K562 (cell line): Measurements from ENCODE around the gene NLRP6. TPM values are rescaled to one million over a fixed set of nuclear protein-coding genes. Genes with fewer than 3 reads are reported as not detected.
A peak's percentile ranks its signal among the peaks of the same experiment; 100 is the strongest.

Experiments
- ATAC-seq: fragments of 200-7000 bp; cut with Tn5 transposase; 3 replicates; pipeline ENCODE4 v1.9.1; 2020; ENCODE audit warnings: moderate library complexity
- BruUV-seq: library from RNA; stranded (reverse); fragments of 400-500 nt; replicated peaks from 2 replicates; lab custom pipeline; 2021; lab: Mats Ljungman, UMichigan
- CTCF ChIA-PET: fragments of 300-600 bp; formaldehyde crosslinking; extraction: SDS; loops from one replicate; lab custom pipeline; 2021; ENCODE audit warnings: low intra/inter-chr PET ratio; lab: Yijun Ruan, JAX
- POLR2A ChIA-PET: fragments of 300-600, 350-650 bp; sonication (Branson Sonifier 250); formaldehyde crosslinking; extraction: SDS; loops from one replicate; lab custom pipeline; 2021; ENCODE audit warnings: antibody characterized with exemption, inconsistent platforms; lab: Yijun Ruan, JAX
- DNase-seq, 4 experiments: peaks; one replicate each; pipeline versions ENCODE4 v3.0.0 to v3.0.0-alpha.2; 2011 to 2018; ENCODE audit warnings: low spot score in 3 of 4, mixed read lengths in 3 of 4; ENCODE audit errors: extremely low read depth in 1 of 4
- FAIRE-seq: peaks from 2 replicates; lab custom pipeline; 2011; peaks lifted over from hg19 to GRCh38; lab: Jason Lieb, UNC
- H2AFZ ChIP-seq: 2 replicates; pipeline ENCODE4 v1.6.0; 2011; ENCODE audit warnings: low read depth, low read length, control low read depth, inconsistent platforms
- H3K27ac ChIP-seq: fragments of 200-600 bp; 3 replicates; pipeline ENCODE4 v1.8.0; 2011; ENCODE audit warnings: low read depth, mild to moderate bottlenecking, control low read depth, inconsistent platforms, low read length, moderate library complexity, mixed read lengths; ENCODE audit errors: extremely low read depth
- H3K27me3 ChIP-seq, 2 experiments: fragments of 300-600 bp in 1 of 2; 2 replicates in 1 of 2; 3 replicates in 1 of 2; pipeline versions ENCODE4 v1.6.0 to v1.8.0; 2011; ENCODE audit warnings: inconsistent platforms in 2 of 2, low read length in 2 of 2, mild to moderate bottlenecking in 1 of 2, mixed read lengths in 1 of 2, moderate library complexity in 1 of 2; ENCODE audit not compliant: control insufficient read depth in 2 of 2, insufficient read depth in 2 of 2
- H3K36me3 ChIP-seq: fragments of 300-600 bp; 3 replicates; pipeline ENCODE4 v1.8.0; 2011; ENCODE audit warnings: mild to moderate bottlenecking, low read length, inconsistent platforms; ENCODE audit not compliant: control insufficient read depth, insufficient read depth
- H3K4me1 ChIP-seq, 2 experiments: fragments of 200-600 bp in 1 of 2; replicated peaks in 1 of 2; 2 replicates in 1 of 2; 3 replicates in 1 of 2; pipeline versions ENCODE4 v1.5.1 to v1.8.0; 2011; ENCODE audit warnings: inconsistent platforms in 2 of 2, low read length in 2 of 2, mild to moderate bottlenecking in 1 of 2, mixed read lengths in 1 of 2, moderate library complexity in 1 of 2; ENCODE audit not compliant: control insufficient read depth in 2 of 2, insufficient read depth in 2 of 2
- H3K4me2 ChIP-seq: 2 replicates; pipeline ENCODE4 v1.6.1; 2011; ENCODE audit warnings: low read length, control low read depth, inconsistent platforms, mixed read lengths; ENCODE audit not compliant: insufficient read depth
- H3K4me3 ChIP-seq: fragments of 200-600 bp; sonication (generic), shearing (Covaris generic); 2 replicates; pipeline ENCODE4 v1.5.1; 2016; ENCODE audit warnings: control low read depth, inconsistent platforms
- H3K79me2 ChIP-seq: fragments of 200-600 bp; 3 replicates; pipeline ENCODE4 v1.8.0; 2011; ENCODE audit warnings: low read length, inconsistent platforms; ENCODE audit not compliant: control insufficient read depth, insufficient read depth
- H3K9ac ChIP-seq, 2 experiments: 2 replicates each; pipeline versions ENCODE4 v1.6.0 to v1.6.1; 2011; ENCODE audit warnings: low read depth in 2 of 2, low read length in 2 of 2, control low read depth in 1 of 2, inconsistent platforms in 1 of 2, mild to moderate bottlenecking in 1 of 2, mixed read lengths in 1 of 2; ENCODE audit not compliant: insufficient read depth in 1 of 2
- H3K9me1 ChIP-seq: one replicate; pipeline ENCODE4 v1.6.0; 2011; ENCODE audit warnings: inconsistent platforms, mild to moderate bottlenecking, low read length, moderate library complexity; ENCODE audit not compliant: control insufficient read depth, insufficient read depth
- H3K9me3 ChIP-seq: replicated peaks from 2 replicates; pipeline ENCODE4 v1.5.1; 2011; ENCODE audit warnings: low read depth, low read length, inconsistent platforms; ENCODE audit not compliant: control insufficient read depth, insufficient read depth
- H4K20me1 ChIP-seq: replicated peaks from 2 replicates; pipeline ENCODE4 v1.6.1; 2011; ENCODE audit warnings: low read length, inconsistent platforms, mixed read lengths; ENCODE audit not compliant: control insufficient read depth, insufficient read depth
- ARID2 ChIP-seq: fragments of 450-650 bp; IDR thresholded peaks from 2 replicates; pipeline ENCODE4 v1.6.1; 2017; ENCODE audit warnings: antibody characterized with exemption, mild to moderate bottlenecking
- CHD4 ChIP-seq: fragments of 200-600 bp; sonication (generic); IDR thresholded peaks from 3 replicates; pipeline ENCODE4 v1.6.1; 2012; ENCODE audit warnings: low read depth, mild to moderate bottlenecking, mixed read lengths, low read length, inconsistent platforms; ENCODE audit not compliant: insufficient read depth, insufficient replicate concordance, poor library complexity, severe bottlenecking
- HDAC2 ChIP-seq: fragments of 450-650 bp; IDR thresholded peaks from 2 replicates; pipeline ENCODE4 v1.6.1; 2016; ENCODE audit warnings: mild to moderate bottlenecking
- NCOR1 ChIP-seq: fragments of 450-650 bp; IDR thresholded peaks from 2 replicates; pipeline ENCODE4 v1.6.1; 2016; ENCODE audit warnings: mild to moderate bottlenecking, moderate library complexity
- NFIC ChIP-seq: fragments of 450-650 bp; IDR thresholded peaks from 2 replicates; pipeline ENCODE4 v1.6.1; 2017; ENCODE audit warnings: mild to moderate bottlenecking, inconsistent platforms
- SMAD1 ChIP-seq: fragments of 150-350 bp; IDR thresholded peaks from 2 replicates; pipeline ENCODE4 v1.6.1; 2014; ENCODE audit warnings: low read length, low read depth; ENCODE audit not compliant: partially characterized antibody
- SREBF2 ChIP-seq: sonication (generic); formaldehyde crosslinking; IDR thresholded peaks from 2 replicates; pipeline ENCODE4 v1.4.0; 2020; ENCODE audit warnings: mild to moderate bottlenecking, missing genetic modification reagents
- SUPT5H ChIP-seq: fragments of 450-650 bp; IDR thresholded peaks from 2 replicates; pipeline ENCODE4 v1.6.1; 2016
- TAF9B ChIP-seq: fragments of 450-650 bp; IDR thresholded peaks from 2 replicates; pipeline ENCODE4 v1.6.1; 2018; ENCODE audit warnings: mild to moderate bottlenecking; ENCODE audit not compliant: partially characterized antibody
- TARDBP ChIP-seq: fragments of 450-650 bp; IDR thresholded peaks from 2 replicates; pipeline ENCODE4 v1.6.1; 2016
- XRCC4 ChIP-seq: IDR thresholded peaks from one replicate; pipeline ENCODE4 v1.6.1; 2011; ENCODE audit not compliant: insufficient read depth, insufficient read length; ENCODE audit errors: extremely low read depth
- YBX1 ChIP-seq: fragments of 450-650 bp; IDR thresholded peaks from 2 replicates; pipeline ENCODE4 v1.7.1; 2016; ENCODE audit warnings: mild to moderate bottlenecking
- ZBTB7A ChIP-seq: IDR thresholded peaks from 2 replicates; pipeline ENCODE4 v1.6.1; 2011; ENCODE audit warnings: low read depth, mild to moderate bottlenecking, low read length, moderate library complexity, borderline replicate concordance; ENCODE audit not compliant: control insufficient read depth
- ZHX1 ChIP-seq: fragments of 150-350 bp; conservative IDR thresholded peaks from 2 replicates; pipeline ENCODE4 v1.6.1; 2014; ENCODE audit warnings: low read length
- ZNF121 ChIP-seq: sonication (generic); formaldehyde crosslinking; conservative IDR thresholded peaks from 2 replicates; pipeline ENCODE4 v1.8.0; 2022; ENCODE audit warnings: missing genetic modification reagents
- ZNF311 ChIP-seq: fragments of 250-450 bp; sonication (Bioruptor Pico); IDR thresholded peaks from 2 replicates; pipeline ENCODE4 v1.4.0; 2020; ENCODE audit warnings: mild to moderate bottlenecking, moderate library complexity
- ZNF584 ChIP-seq: fragments of 200-800 bp; sonication (Bioruptor generic); IDR thresholded peaks from 2 replicates; pipeline ENCODE4 v1.6.1; 2016; ENCODE audit warnings: low read depth, mild to moderate bottlenecking, missing genetic modification characterization, missing compliant biosample characterization
- ZNF644 ChIP-seq: fragments of 200-800 bp; sonication (Bioruptor generic); IDR thresholded peaks from 2 replicates; pipeline ENCODE4 v1.6.1; 2016; ENCODE audit warnings: low read depth, missing genetic modification characterization, missing compliant biosample characterization
- ZNF766 ChIP-seq: fragments of 200-800 bp; sonication (Bioruptor generic); conservative IDR thresholded peaks from 2 replicates; pipeline ENCODE4 v1.6.1; 2016; ENCODE audit warnings: missing genetic modification characterization, missing compliant biosample characterization
- WGBS: fragments of 100-300 bp; shearing (Covaris generic); methylation state at CpG from one replicate; pipeline ENCODE4 v1.1.6; 2016; ENCODE audit warnings: low coverage, mixed read lengths; ENCODE audit not compliant: insufficient coverage; ENCODE audit errors: missing lambda C conversion rate; 5-methylcytosine and 5-hydroxymethylcytosine counted together
- in situ Hi-C: fragments of 300-500 bp; cut with MboI; formaldehyde crosslinking; loops from 4 replicates; pipeline ENCODE4 v1.15.0; 2018; ENCODE audit warnings: inconsistent platforms, mixed read lengths
- intact Hi-C: fragments of 100-400 bp; cut with micrococcal nuclease; formaldehyde crosslinking; loops from 2 replicates; pipeline ENCODE4 v1.14.2; 2022
- polyA plus RNA-seq, 8 experiments: library from polyadenylated mRNA; depleted of rRNA in 4 of 8; stranded (reverse) in 5 of 8; unstranded in 3 of 8; fragments of >200 nt; fragmentation: Nextera tagmentation in 2 of 8; fragmentation: Illumina TruSeq in 1 of 8; extraction: Ambion mirVana in 2 of 8; extraction: Trizol in 1 of 8; gene quantifications; 2 replicates each; pipeline versions ENCODE4 v1.2.1 to v1.2.3, GENCODE V29; 2011 to 2014; ENCODE audit warnings: inconsistent platforms in 1 of 8, missing spikeins in 1 of 8
- total RNA-seq, 7 experiments: library from RNA; depleted of rRNA in 6 of 7; stranded (reverse); fragments of >200 nt in 6 of 7; fragmentation: Illumina TruSeq in 2 of 7; extraction: Trizol in 2 of 7; gene quantifications; 2 replicates each; pipeline versions ENCODE4 v1.2.1 to v1.2.3, GENCODE V29; 2011 to 2021; ENCODE audit warnings: low replicate concordance in 1 of 7

NLRP6 gene
- total and polyA plus RNA-seq, 9 of the 15 experiments (the other 6 are each of a cell fraction or from before 2014, with no cell fraction given), result 0.03 to 0.18 (median 0.15) TPM; not detected in 5

DNA sequence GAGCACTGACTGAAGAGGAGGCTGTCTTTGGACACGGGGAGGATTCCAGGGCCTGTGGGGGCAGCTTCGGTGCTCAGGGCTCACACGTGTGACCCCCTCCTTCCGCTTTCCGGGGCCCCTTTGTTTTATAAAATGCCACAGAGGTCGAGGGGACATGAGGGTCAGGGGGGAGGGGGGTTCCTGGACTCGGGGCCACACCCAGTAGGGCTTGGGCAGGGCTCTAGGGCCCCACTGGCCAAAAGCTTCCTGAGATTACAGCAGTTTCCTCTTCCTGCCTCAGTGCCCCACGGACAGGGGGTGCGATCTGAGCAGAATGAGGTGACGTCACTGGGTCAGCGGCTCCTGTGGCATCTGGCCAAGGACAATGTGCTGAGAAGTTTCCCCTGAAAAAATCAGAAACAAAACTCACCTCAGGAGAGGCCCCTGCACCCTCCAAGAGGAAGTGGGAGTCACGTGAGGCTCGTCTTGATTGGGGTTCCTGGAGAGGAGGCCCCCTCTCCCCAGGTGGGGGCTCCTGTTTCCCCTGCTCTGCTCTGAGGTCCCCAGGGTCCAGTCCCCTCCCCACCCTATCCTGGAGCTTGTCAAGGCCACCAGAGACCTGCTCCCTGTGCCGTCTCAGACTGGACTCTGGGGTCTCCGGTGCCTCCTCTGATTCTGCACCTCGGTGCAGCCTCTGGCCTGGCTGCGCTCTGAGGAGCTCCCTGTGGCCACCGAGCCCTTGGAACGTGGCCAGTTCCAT, 48.8 kb downstream of the NLRP6 start:
- ATAC-seq (peak; percentile 53), DNase-seq (peak; percentile 42 to 86 (median 53)), FAIRE-seq (peak; percentile 44)
- intact Hi-C loops (no loop called here), in situ Hi-C loops (no loop called here)
- Histone ChIP-seq H3K9ac (peak overlapping the region; percentile 61 to 93), H3K9me3 (0 out of 2 replicates have a peak, but pooled peaks cover 2% of the 10 kb centered on the region), H2AFZ (peak overlapping the region; percentile 46), H3K27ac (peak overlapping the region; percentile 88), H4K20me1 (no peaks in the 10 kb centered on the region), H3K79me2 (peaks cover 29% of the 10 kb centered on the region), H3K27me3 (no peaks in the 10 kb centered on the region), H3K9me1 (no peaks in the 10 kb centered on the region), H3K4me3 (peak overlapping the region; percentile 18; the same call in 1 of the 2 replicates), H3K4me2 (peak overlapping the region; percentile 63), H3K36me3 (no peaks in the 10 kb centered on the region), H3K4me1 (peaks cover 51 to 60% of the 10 kb centered on the region in 2 experiments)
- CTCF ChIA-PET, result no interaction called here
- BruUV-seq, result no TSS peak
- WGBS, result 3% methylated on average over 17 of the region's 19 CpGs
- POLR2A ChIA-PET, result interaction anchor here (0.7 to 1.7 kb wide), 7 partner anchors 9 to 119 kb away, joined by 3 to 11 read pairs (median 5); partner anchors contain the start of genes BET1L and RIC8A
- TF ChIP-seq ZNF584, result 0 out of 2 replicates have a peak, but pooled peaks have one; percentile 46
- TF ChIP-seq TARDBP, result peak; percentile 65; the same call in 1 of the 2 replicates
- TF ChIP-seq NCOR1, result no peak; the same call in 1 of the 2 replicates
- TF ChIP-seq XRCC4, result no peak
- TF ChIP-seq ZBTB7A, result peak; percentile 83
- peak; percentile 38 for TF ChIP-seq SUPT5H
- TF ChIP-seq YBX1, result no peak
- TF ChIP-seq CHD4, result peak; percentile 23
- no peak for TF ChIP-seq ARID2
- peak; percentile 72; the same call in 1 of the 2 replicates for TF ChIP-seq ZNF311 (CRISPR knock-in tag)
- peak; percentile 72; the same call in 1 of the 2 replicates for TF ChIP-seq HDAC2
- no peak for TF ChIP-seq ZNF121 (CRISPR knock-in tag)
- TF ChIP-seq SREBF2, result no peak
- TF ChIP-seq TAF9B, result peak; percentile 22
- peak; percentile 93 for TF ChIP-seq NFIC
- TF ChIP-seq SMAD1, result peak; percentile 12
- TF ChIP-seq ZNF644 (tag), result 0 out of 2 replicates have a peak, but pooled peaks have one; percentile 51
- no peak for TF ChIP-seq ZHX1
- peak; percentile 57 for TF ChIP-seq ZNF766 (CRISPR knock-in tag)
